T follicular helper cell (primary cell): ENCODE results near the gene CDKL5.
"Not testable (repeated sequence)": the region's sequence is repeated elsewhere in the genome, so short reads cannot be mapped to it uniquely, and the experiment has no call there.

ENCODE experiments used
- DNase-seq: peaks from one replicate; pipeline ENCODE4 v3.0.0-alpha.2; 2020; ENCODE audit warnings: low read depth
- total RNA-seq, 2 experiments: gene quantifications; one replicate each; lab custom pipeline; 2026; lab: John Stamatoyannopoulos, UW

The CDKL5 gene
- total RNA-seq: 5.6 to 12.8 reads per million in 2 experiments

GRCh38 chrX:18425199-18426003 lies at the start of gene CDKL5:
CDKL5 (plus strand) TSS chrX:18425608; CDS start chrX:18507097, 81,489 bp downstream.
- DNase-seq: peak; percentile 95

DNA sequence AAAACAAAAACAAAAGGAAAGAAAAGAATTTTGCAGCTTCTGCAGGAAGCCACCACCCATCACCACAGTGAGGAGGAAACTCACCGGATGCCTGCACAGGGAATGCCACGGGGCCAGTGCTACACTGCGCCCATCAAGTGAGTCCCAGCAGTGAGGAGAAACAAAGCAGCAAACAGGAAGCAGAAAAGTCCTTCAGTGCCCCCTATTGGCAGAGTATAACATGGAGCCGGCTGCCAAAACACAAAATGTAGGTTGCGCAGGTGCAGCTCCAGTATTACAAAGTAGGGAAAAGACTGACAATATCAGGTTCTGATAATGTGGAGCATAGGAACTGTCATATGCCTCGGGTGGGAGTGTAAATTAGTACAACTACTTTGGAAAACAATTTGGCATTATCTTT lies 47.6 kb upstream of the CDKL5 start:
- no peak for DNase-seq

GRCh38 chrX:18389966-18390365 lies 35.4 kb upstream of the CDKL5 start:
- no peak for DNase-seq

- peak; percentile 60 for DNase-seq
These were observed 34.4 kb upstream of the CDKL5 start for GRCh38 chrX:18390941-18391538.

DNA sequence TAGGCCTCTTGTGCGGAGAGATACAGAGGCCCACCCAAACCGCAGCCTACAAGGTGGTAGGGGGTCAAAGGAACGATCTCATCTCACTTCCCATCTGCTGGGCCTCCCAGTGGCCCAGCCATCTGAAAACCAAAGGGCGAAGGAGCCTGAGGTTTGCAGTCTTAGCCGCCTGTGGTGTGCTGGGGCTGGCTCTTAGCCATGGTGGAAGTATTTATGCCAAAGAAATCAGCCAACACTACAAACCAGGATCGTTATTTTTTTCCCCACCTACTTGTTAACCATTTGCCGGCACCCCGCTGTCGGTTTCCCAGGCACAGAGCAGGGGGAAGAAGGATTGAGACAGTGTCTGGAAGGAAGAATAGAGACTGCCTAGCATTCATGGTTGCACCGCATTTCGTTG lies 30.9 kb upstream of the CDKL5 start:
- no peak for DNase-seq

DNA sequence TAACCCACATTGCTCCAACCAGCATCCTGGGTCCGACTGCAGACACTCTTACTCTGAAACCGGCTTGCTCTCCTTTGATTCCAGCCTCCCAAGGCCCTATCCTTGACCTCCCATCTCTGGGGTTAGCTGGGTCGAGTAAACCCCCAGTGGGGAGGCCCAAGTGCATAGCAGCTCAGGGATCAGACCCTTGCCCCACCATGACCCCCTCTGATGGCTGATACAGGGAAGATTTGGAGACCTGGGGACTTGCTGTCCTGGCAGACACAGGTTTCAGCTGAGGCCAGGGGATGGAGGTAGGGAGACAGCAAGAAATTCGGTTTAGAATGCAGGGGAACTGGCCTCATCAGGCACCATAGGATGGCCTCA lies 23.6 kb upstream of the CDKL5 start:
- no peak for DNase-seq

GRCh38 chrX:18406531-18407266 lies 18.7 kb upstream of the CDKL5 start:
- DNase-seq: no peak

DNA sequence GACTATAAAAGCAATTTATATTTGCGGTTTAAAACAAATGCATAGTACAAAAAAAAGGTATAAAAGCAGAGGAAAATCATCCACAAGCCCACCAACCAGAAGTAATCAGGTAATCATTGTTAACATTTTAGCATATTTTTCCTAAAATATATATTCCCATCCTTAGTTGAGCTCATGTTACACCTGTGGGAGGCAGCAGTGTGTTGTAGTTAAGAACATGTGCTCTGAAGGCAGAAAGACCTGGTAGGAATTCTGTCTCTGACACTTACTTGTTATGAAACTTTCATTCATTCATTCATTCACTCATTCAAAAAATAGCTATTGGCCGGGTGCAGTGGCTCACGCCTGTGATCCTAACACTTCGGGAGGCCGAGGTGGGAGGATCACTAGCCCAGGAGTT lies 15.4 kb upstream of the CDKL5 start:
- DNase-seq: no peak

GRCh38 chrX:18415386-18415785 lies 10.0 kb upstream of the CDKL5 start:
- no peak for DNase-seq

- DNase-seq: no peak
These were observed 3.1 kb upstream of the CDKL5 start for GRCh38 chrX:18422325-18422724.

DNA sequence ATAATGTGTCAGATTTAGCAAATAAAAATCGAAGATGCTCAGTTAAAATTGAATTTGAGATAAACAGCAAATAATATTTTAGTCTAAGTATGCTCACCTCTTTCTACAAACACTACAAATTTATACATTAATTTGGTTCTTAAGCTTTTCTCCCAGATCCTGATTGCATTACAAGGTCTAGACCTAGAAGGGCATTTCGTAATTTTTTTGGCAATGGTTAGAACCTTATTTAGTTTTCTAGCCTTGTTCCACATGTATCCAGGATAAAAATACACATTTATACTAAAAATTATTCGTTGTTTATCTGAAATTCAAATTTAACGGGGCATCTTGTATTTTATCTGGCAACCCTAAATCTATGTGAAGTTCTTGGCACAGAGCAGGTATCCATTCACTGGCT lies 2.5 kb upstream of the CDKL5 start:
- no peak for DNase-seq

GRCh38 chrX:18424482-18425198 lies 768 bp upstream of the CDKL5 start:
- peak; percentile 3 for DNase-seq

- no peak for DNase-seq
These were observed 554 bp downstream of the CDKL5 start for GRCh38 chrX:18426004-18426320.

- no peak for DNase-seq
These were observed 2.6 kb downstream of the CDKL5 start for GRCh38 chrX:18428006-18428405.

DNA sequence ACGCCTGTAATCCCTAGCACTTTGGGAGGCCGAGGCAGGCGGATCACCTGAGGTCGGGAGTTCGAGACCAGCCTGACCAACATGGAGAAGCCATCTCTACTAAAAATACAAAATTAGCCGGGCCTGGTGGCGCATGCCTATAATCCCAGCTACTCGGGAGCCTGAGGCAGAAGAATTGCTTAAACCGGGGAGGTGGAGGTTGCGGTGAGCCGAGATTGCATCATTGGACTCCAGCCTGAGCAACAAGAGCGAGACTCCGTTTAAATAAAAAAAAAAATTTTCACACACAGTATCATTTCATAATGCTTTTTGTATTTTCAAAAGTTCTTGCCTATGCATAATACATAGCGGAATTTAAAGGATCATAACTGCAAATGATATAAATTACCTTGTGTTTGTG lies 7.9 kb downstream of the CDKL5 start:
- DNase-seq: not testable (repeated sequence)

- no peak for DNase-seq
These were observed 9.5 kb downstream of the CDKL5 start for GRCh38 chrX:18434896-18435295.

DNA sequence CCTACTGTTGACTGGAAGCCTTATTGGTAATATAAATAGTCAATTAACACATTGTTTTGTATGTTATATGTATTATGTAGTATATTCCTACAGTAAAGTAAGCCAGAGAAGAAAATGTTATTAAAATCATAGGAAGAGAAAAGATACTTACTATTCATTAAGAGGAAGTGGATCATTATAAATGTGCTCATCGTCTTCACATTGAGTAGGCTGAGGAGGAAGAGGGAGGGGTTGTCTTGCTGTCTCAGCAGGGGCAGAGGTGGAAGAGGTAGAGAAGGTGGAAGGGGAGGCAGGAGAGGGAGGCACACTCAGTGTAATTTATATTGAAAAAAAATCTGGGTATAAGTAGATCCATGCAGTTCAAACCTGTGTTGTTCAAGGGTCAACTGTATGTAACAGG lies 10.6 kb downstream of the CDKL5 start:
- DNase-seq: no peak

DNA sequence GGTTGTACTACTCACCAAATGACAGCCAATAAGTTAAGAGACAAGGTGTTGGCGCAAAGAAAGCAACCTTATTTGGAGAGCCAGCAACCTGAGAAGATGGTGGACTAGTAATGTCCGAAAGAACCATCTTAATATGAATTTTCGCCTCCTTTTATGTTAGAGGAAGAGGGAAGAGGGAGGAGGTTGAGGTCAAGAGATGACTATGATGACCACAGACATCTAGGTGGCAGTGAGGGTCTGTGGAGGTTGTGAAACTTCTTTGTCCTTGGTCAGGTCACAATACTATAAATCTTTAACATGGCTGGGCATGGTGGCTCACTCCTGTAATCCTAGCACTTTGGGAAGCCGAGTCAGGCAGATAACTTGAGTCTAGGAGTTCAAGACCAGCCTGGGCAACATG lies 15.4 kb downstream of the CDKL5 start:
- no peak for DNase-seq

- DNase-seq: no peak
These were observed 16.5 kb downstream of the CDKL5 start for GRCh38 chrX:18441780-18442367.

DNA sequence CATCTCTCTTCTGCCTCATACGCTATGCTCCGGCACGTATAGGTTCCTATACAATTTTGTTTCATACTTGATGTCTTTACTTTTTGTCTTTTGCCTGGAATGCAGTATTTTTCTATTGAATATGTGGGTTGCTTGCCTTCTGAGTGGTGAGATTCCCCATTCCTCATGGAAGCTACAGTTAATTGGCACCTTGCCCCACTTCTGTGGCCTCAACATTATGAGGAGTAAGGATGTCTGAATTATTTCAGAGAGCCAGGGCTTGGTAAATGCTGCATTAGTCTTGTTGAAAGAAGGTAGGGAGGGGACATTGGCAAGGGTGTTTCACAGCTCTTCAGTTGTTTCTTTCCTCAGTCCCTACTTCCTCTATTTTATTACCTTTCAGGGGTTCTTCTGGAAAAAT lies 23.0 kb downstream of the CDKL5 start:
- no peak for DNase-seq

GRCh38 chrX:18449236-18449635 lies 23.8 kb downstream of the CDKL5 start:
- no peak for DNase-seq

DNA sequence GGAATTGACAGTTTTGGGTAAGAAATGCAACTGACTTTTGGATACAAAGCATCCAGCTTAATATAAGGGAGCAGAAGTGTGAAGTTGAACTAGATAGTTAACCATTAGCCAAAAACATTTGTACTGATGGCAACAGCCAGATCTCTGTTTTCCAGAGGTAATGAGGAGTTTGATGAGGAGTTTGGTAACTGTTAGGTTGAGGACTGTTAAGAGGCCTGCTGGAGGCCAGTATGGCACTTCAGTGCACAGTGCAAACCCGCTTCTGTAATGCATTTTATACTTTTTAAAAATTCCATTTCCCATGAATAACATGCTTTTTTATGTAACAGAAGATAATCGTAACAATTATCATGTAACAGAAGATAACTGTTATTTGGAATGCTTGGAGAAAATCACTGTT lies 30.0 kb downstream of the CDKL5 start:
- no peak for DNase-seq
